Right cardiac atrium (tissue), 5 donors: Measurements from ENCODE around the gene PMPCA. TPM values are rescaled to one million over a fixed set of nuclear protein-coding genes. Genes with fewer than 3 reads are reported as not detected.

Experiments used
- ATAC-seq, 2 donors: fragments of 200-7000 bp; cut with Tn5 transposase; one replicate each; pipeline versions ENCODE4 v1.8.0 to v1.9.1; 2020; ENCODE audit warnings: moderate library complexity in 2 of 2, mild to moderate bottlenecking in 1 of 2
- DNase-seq, 3 donors: peaks; one replicate each; pipeline ENCODE4 v3.0.0-alpha.2; 2020
- H3K27ac ChIP-seq: one replicate; pipeline ENCODE4 v1.5.1; 2013; ENCODE audit warnings: mild to moderate bottlenecking, low read length, control low read depth, moderate library complexity
- H3K27me3 ChIP-seq: one replicate; pipeline ENCODE4 v1.6.1; 2013; ENCODE audit not compliant: control insufficient read depth, insufficient read depth
- H3K4me1 ChIP-seq: one replicate; pipeline ENCODE4 v1.6.1; 2013; ENCODE audit warnings: low read length; ENCODE audit not compliant: control insufficient read depth, insufficient read depth
- H3K4me3 ChIP-seq: one replicate; pipeline ENCODE4 v1.5.1; 2013; ENCODE audit warnings: low read length, control low read depth
- H3K9me3 ChIP-seq: one replicate; pipeline ENCODE4 v1.6.1; 2013; ENCODE audit warnings: low read length; ENCODE audit not compliant: control insufficient read depth
- WGBS: extraction: QIAGEN DNeasy Blood & Tissue Kit; methylation state at CpG from one replicate; pipeline ENCODE4 v1.1.7; 2013; 5-methylcytosine and 5-hydroxymethylcytosine counted together
- intact Hi-C, 4 donors: fragments of 100-400 bp; cut with DNase I; formaldehyde crosslinking; loops; one replicate each; pipeline versions ENCODE4 v1.11.0 to v1.14.0; 2022 to 2023
- long read RNA-seq, 4 donors: library from polyadenylated mRNA; unstranded; transcript quantifications; one replicate each; pipeline ENCODE4 v2.0.0, GENCODE V29; 2020 to 2021
- polyA plus RNA-seq: library from polyadenylated mRNA; stranded (reverse); fragments of 200-250 nt; gene quantifications from one replicate; pipeline ENCODE4 v1.2.3, GENCODE V29; 2013
- total RNA-seq, 4 donors: library from RNA; stranded (reverse); fragmentation: NEBNext Ultra II Directional; extraction: Animal tissue kit (Norgen Biotek cat#: 25700); gene quantifications; one replicate each; pipeline ENCODE4 v1.2.1, GENCODE V29; 2021
- donor health status: healthy with polysubstance abuse.
- donor health status: DM: no; HTN: yes; CAD: no.
- donor health status: DM: no; HTN: no; CAD: no.
- donor health status: DM: no; HTN: yes; CAD: no; lungs with severe emphysema.
- donor health status: DM: yes; HTN: yes; CAD: no.

PMPCA gene
- 10 to 100 TPM; 50.8 to 58.5 (median 56.8) TPM for total RNA-seq
- 63.4 TPM for polyA plus RNA-seq
- long read RNA-seq, donor 1, transcript PMPCA-201 (13 exons, 2,174 nt), result major isoform, 228 of 264 reads
- long read RNA-seq, donor 1, partial matches to known transcripts, result 25 of 264 reads
- long read RNA-seq, donor 1, other reads (novel, unspliced or antisense), result 11 of 264 reads
- long read RNA-seq, donor 2, transcript PMPCA-201 (13 exons, 2,174 nt), result major isoform, 86 of 103 reads
- long read RNA-seq, donor 2, partial matches to known transcripts, result 13 of 103 reads
- long read RNA-seq, donor 2, other reads (novel, unspliced or antisense), result 4 of 103 reads
- long read RNA-seq, donor 3, transcript PMPCA-201 (13 exons, 2,174 nt), result major isoform, 683 of 748 reads
- long read RNA-seq, donor 3, partial matches to known transcripts, result 19 of 748 reads
- long read RNA-seq, donor 3, other reads (novel, unspliced or antisense), result 44 of 748 reads
- long read RNA-seq, donor 4, transcript PMPCA-201 (13 exons, 2,174 nt), result major isoform, 97 of 114 reads
- long read RNA-seq, donor 4, partial matches to known transcripts, result 12 of 114 reads
- long read RNA-seq, donor 4, other reads (novel, unspliced or antisense), result 4 of 114 reads

GRCh38 chr9:136410500-136411287 lies at the start of gene PMPCA, which contains the start of gene ENTR1:
TSS of gene PMPCA (plus strand) at chr9:136410658. CDS start at chr9:136410669, 11 bp downstream.
TSS of gene ENTR1 (minus strand) at chr9:136410614. CDS start at chr9:136410397, 217 bp downstream.
- H3K27me3 ChIP-seq, result no peaks in the 10 kb centered on the region
- ATAC-seq, result peak; percentile 89 to 91
- under 1% methylated on average over 83 of the region's 83 CpGs for WGBS
- DNase-seq, result peak; percentile 92 to 98 (median 97)
- intact Hi-C loops, result no loop called here
- peak within 1 kb of the TSS; percentile 76 for H3K27ac ChIP-seq
- H3K4me1 ChIP-seq, result no peaks in the 10 kb centered on the region
- no peaks in the 10 kb centered on the region for H3K9me3 ChIP-seq
- H3K4me3 ChIP-seq, result peak within 1 kb of the TSS; percentile 75

- H3K27me3 ChIP-seq, result no peaks in the 10 kb centered on the region
- DNase-seq, result peak in 2 of 3 donors; percentile 58 to 77
- ATAC-seq, result no peak
- WGBS, result 60% methylated on average over 43 of the region's 43 CpGs
- intact Hi-C loops, result no loop called here
- peaks cover 5% of the 10 kb centered on the region for H3K4me1 ChIP-seq
- H3K9me3 ChIP-seq, result no peaks in the 10 kb centered on the region
- H3K27ac ChIP-seq, result peak overlapping the region; percentile 1
- H3K4me3 ChIP-seq, result no peak overlapping the region
These were observed 49.3 kb upstream of the PMPCA start for GRCh38 chr9:136361047-136361753.

- peak in 1 of 3 donors; percentile 71 for DNase-seq
- no peak overlapping the region for H3K4me3 ChIP-seq
- H3K4me1 ChIP-seq, result peaks cover 5% of the 10 kb centered on the region
- no peaks in the 10 kb centered on the region for H3K9me3 ChIP-seq
- H3K27me3 ChIP-seq, result no peaks in the 10 kb centered on the region
- WGBS, result 74% methylated on average over 26 of the region's 26 CpGs
- ATAC-seq, result peak in 1 of 2 donors; percentile 0
- no peak overlapping the region for H3K27ac ChIP-seq
- intact Hi-C loops, result no loop called here
These were observed 48.6 kb upstream of the PMPCA start for GRCh38 chr9:136361754-136362449.

GRCh38 chr9:136362450-136362784 lies 48.0 kb upstream of the PMPCA start:
- no peaks in the 10 kb centered on the region for H3K9me3 ChIP-seq
- H3K4me1 ChIP-seq, result peaks cover 5% of the 10 kb centered on the region
- DNase-seq (peak in 2 of 3 donors; percentile 78 to 81), ATAC-seq (peak in 1 of 2 donors; percentile 3)
- no peak overlapping the region for H3K4me3 ChIP-seq
- H3K27me3 ChIP-seq, result no peaks in the 10 kb centered on the region
- H3K27ac ChIP-seq, result no peak overlapping the region
- 84% methylated on average over 6 of the region's 6 CpGs for WGBS
- intact Hi-C loops, result no loop called here

GRCh38 chr9:136363106-136363948 lies 47.1 kb upstream of the PMPCA start, which contains the start of gene DNLZ:
TSS of gene DNLZ (minus strand) at chr9:136363744. CDS start at chr9:136363714, 30 bp downstream.
- DNase-seq, result peak; percentile 98 to 99 (median 98)
- no peaks in the 10 kb centered on the region for H3K9me3 ChIP-seq
- H3K4me1 ChIP-seq, result peaks cover 5% of the 10 kb centered on the region
- ATAC-seq, result peak; percentile 88 to 91
- peak within 1 kb of the TSS; percentile 89 for H3K4me3 ChIP-seq
- intact Hi-C loops, result no loop called here
- under 1% methylated on average over 97 of the region's 97 CpGs for WGBS
- peak within 1 kb of the TSS; percentile 93 for H3K27ac ChIP-seq
- no peaks in the 10 kb centered on the region for H3K27me3 ChIP-seq

- ATAC-seq (no peak), DNase-seq (peak in 1 of 3 donors; percentile 72)
- peaks cover 5% of the 10 kb centered on the region for H3K4me1 ChIP-seq
- no peaks in the 10 kb centered on the region for H3K27me3 ChIP-seq
- H3K9me3 ChIP-seq, result no peaks in the 10 kb centered on the region
- H3K27ac ChIP-seq, result no peak overlapping the region
- no peak overlapping the region for H3K4me3 ChIP-seq
- intact Hi-C loops, result no loop called here
- 32% methylated on average over 54 of the region's 54 CpGs for WGBS
These were observed 46.3 kb upstream of the PMPCA start for GRCh38 chr9:136363949-136364748.

- no peak overlapping the region for H3K27ac ChIP-seq
- intact Hi-C loops, result no loop called here
- ATAC-seq, result no peak
- no peaks in the 10 kb centered on the region for H3K9me3 ChIP-seq
- peaks cover 5% of the 10 kb centered on the region for H3K4me1 ChIP-seq
- WGBS, result 74% methylated on average over 31 of the region's 31 CpGs
- H3K4me3 ChIP-seq, result no peak overlapping the region
- no peaks in the 10 kb centered on the region for H3K27me3 ChIP-seq
- peak in 2 of 3 donors; percentile 71 to 78 for DNase-seq
These were observed 45.3 kb upstream of the PMPCA start for GRCh38 chr9:136364942-136365774.

GRCh38 chr9:136365775-136366222 lies 44.7 kb upstream of the PMPCA start:
- intact Hi-C loops, result no loop called here
- WGBS, result 62% methylated on average over 9 of the region's 9 CpGs
- H3K4me1 ChIP-seq, result peaks cover 5% of the 10 kb centered on the region
- no peak overlapping the region for H3K27ac ChIP-seq
- no peaks in the 10 kb centered on the region for H3K27me3 ChIP-seq
- ATAC-seq, result no peak
- H3K4me3 ChIP-seq, result no peak overlapping the region
- peak in 1 of 3 donors; percentile 67 for DNase-seq
- H3K9me3 ChIP-seq, result no peaks in the 10 kb centered on the region
